Bone marrow (tissue), 2 donors: ENCODE results near the gene SH3RF3.
"Not testable (repeated sequence)": the region's sequence is repeated elsewhere in the genome, so short reads cannot be mapped to it uniquely, and the experiment has no call there.

Experiments
- DNase-seq, 2 donors: peaks; one replicate each; lab custom pipeline; 2025; lab: John Stamatoyannopoulos, UW

Gene SH3RF3

GRCh38 chr2:109527846-109528705, 399.1 kb downstream of the SH3RF3 start:
- no peak for DNase-seq

GRCh38 chr2:109528811-109529501, 400.0 kb downstream of the SH3RF3 start:
- DNase-seq, result no peak

- no peak for DNase-seq
Observed at GRCh38 chr2:109529532-109530449, 400.8 kb downstream of the SH3RF3 start.

- no peak for DNase-seq
Observed at GRCh38 chr2:109530712-109531111, 401.7 kb downstream of the SH3RF3 start.

GRCh38 chr2:109531221-109531620, 402.2 kb downstream of the SH3RF3 start:
- no peak for DNase-seq

- DNase-seq, result no peak
Observed at GRCh38 chr2:109531896-109532727, 403.1 kb downstream of the SH3RF3 start.

- DNase-seq, result no peak
Observed at GRCh38 chr2:109532728-109533076, 403.7 kb downstream of the SH3RF3 start.

GRCh38 chr2:109533823-109534222, 404.8 kb downstream of the SH3RF3 start:
- no peak for DNase-seq

- DNase-seq, result no peak
Observed at GRCh38 chr2:109535217-109535946, 406.4 kb downstream of the SH3RF3 start.

- not testable (repeated sequence) for DNase-seq
Observed at GRCh38 chr2:109536556-109536955, 407.6 kb downstream of the SH3RF3 start.

GRCh38 chr2:109537565-109538222, 408.7 kb downstream of the SH3RF3 start:
- DNase-seq, result no peak

- DNase-seq, result no peak
Observed at GRCh38 chr2:109538546-109538945, 409.5 kb downstream of the SH3RF3 start.

GRCh38 chr2:109542384-109542783, 413.4 kb downstream of the SH3RF3 start:
- no peak for DNase-seq

- peak in 1 of 2 donors; percentile 47 for DNase-seq
Observed at GRCh38 chr2:109545828-109546713, 417.1 kb downstream of the SH3RF3 start.

- DNase-seq, result no peak
Observed at GRCh38 chr2:109547280-109547679, 418.3 kb downstream of the SH3RF3 start.

- DNase-seq, result no peak
Observed at GRCh38 chr2:109549016-109549590, 420.1 kb downstream of the SH3RF3 start.
